GM23248 (cell line): ENCODE data around the gene PPP2R5D. TPM values are rescaled to one million over a fixed set of nuclear protein-coding genes. Genes with fewer than 3 reads are reported as not detected.

ENCODE experiments used
- DNase-seq: peaks from one replicate; pipeline ENCODE4 v3.0.0-alpha.2; 2015
- H2AFZ ChIP-seq: fragments of 200-600 bp; sonication (generic); 2 replicates; pipeline ENCODE4 v1.6.1; 2016; ENCODE audit warnings: antibody characterized with exemption
- H3F3A ChIP-seq: fragments of 200-600 bp; sonication (generic); 2 replicates; pipeline ENCODE4 v1.6.1; 2016; ENCODE audit warnings: mild to moderate bottlenecking, antibody characterized with exemption, mixed run types; ENCODE audit not compliant: insufficient read depth
- H3K27ac ChIP-seq: fragments of 200-600 bp; sonication (generic); 2 replicates; pipeline ENCODE4 v1.5.1; 2016; ENCODE audit warnings: mild to moderate bottlenecking
- H3K27me3 ChIP-seq: fragments of 200-600 bp; sonication (generic); replicated peaks from 2 replicates; pipeline ENCODE4 v1.6.1; 2016; ENCODE audit warnings: mild to moderate bottlenecking; ENCODE audit not compliant: insufficient read depth
- H3K36me3 ChIP-seq: fragments of 200-600 bp; sonication (generic); 2 replicates; pipeline ENCODE4 v1.6.1; 2016; ENCODE audit warnings: low read depth, mild to moderate bottlenecking
- H3K4me1 ChIP-seq: fragments of 200-600 bp; sonication (generic); 2 replicates; pipeline ENCODE4 v1.6.1; 2016; ENCODE audit warnings: mild to moderate bottlenecking; ENCODE audit not compliant: insufficient read depth
- H3K4me2 ChIP-seq: fragments of 200-600 bp; sonication (generic); one replicate; pipeline ENCODE4 v1.6.1; 2016; ENCODE audit warnings: mild to moderate bottlenecking; ENCODE audit not compliant: unreplicated experiment
- H3K4me3 ChIP-seq: fragments of 200-600 bp; sonication (generic); 2 replicates; pipeline ENCODE4 v1.5.1; 2016; ENCODE audit warnings: mild to moderate bottlenecking
- H3K79me2 ChIP-seq: fragments of 200-600 bp; sonication (generic); 2 replicates; pipeline ENCODE4 v1.6.1; 2016; ENCODE audit warnings: mild to moderate bottlenecking; ENCODE audit not compliant: insufficient read depth
- H3K9ac ChIP-seq: fragments of 200-600 bp; sonication (generic); 2 replicates; pipeline ENCODE4 v1.6.1; 2016; ENCODE audit warnings: mild to moderate bottlenecking
- H3K9me2 ChIP-seq: fragments of 200-600 bp; sonication (generic); 2 replicates; pipeline ENCODE4 v1.6.1; 2016; ENCODE audit warnings: mixed run types, mild to moderate bottlenecking, moderate library complexity; ENCODE audit not compliant: insufficient read depth
- H3K9me3 ChIP-seq: fragments of 200-600 bp; sonication (generic); one replicate; pipeline ENCODE4 v1.6.1; 2017; ENCODE audit warnings: low read depth
- H4K20me1 ChIP-seq: fragments of 200-600 bp; sonication (generic); 2 replicates; pipeline ENCODE4 v1.6.0; 2016; ENCODE audit not compliant: insufficient read depth
- EZH2 ChIP-seq: fragments of 200-600 bp; sonication (generic); IDR thresholded peaks from 2 replicates; pipeline ENCODE4 v1.6.1; 2018; ENCODE audit warnings: antibody characterized with exemption, mild to moderate bottlenecking; ENCODE audit not compliant: insufficient read depth, poor library complexity, severe bottlenecking
- EZH2phosphoT487 ChIP-seq: fragments of 200-600 bp; sonication (generic); IDR thresholded peaks from 2 replicates; pipeline ENCODE4 v1.6.1; 2018; ENCODE audit warnings: antibody characterized with exemption, moderate library complexity, mild to moderate bottlenecking, low read depth; ENCODE audit not compliant: insufficient read depth
- WGBS, 2 experiments: methylation state at CpG; one replicate each; pipeline ENCODE4 v1.1.6; 2015 to 2017; ENCODE audit warnings: low lambda C conversion rate in 2 of 2, low coverage in 1 of 2; ENCODE audit errors: missing lambda C conversion rate in 2 of 2; 5-methylcytosine and 5-hydroxymethylcytosine counted together
- in situ Hi-C: fragments of 300-500 bp; cut with MboI; formaldehyde crosslinking; loops from 2 replicates; pipeline ENCODE4 v1.15.0; 2020
- polyA plus RNA-seq: library from polyadenylated mRNA; unstranded; fragments of >200 nt; fragmentation: Nextera tagmentation; extraction: Ambion mirVana; gene quantifications from 2 replicates; pipeline ENCODE4 v1.2.1, GENCODE V29; 2016
- total RNA-seq: library from RNA; depleted of rRNA; stranded (reverse); fragments of >200 nt; shearing (Covaris generic); gene quantifications from 2 replicates; pipeline ENCODE4 v1.2.3, GENCODE V29; 2014; rRNA removed

PPP2R5D gene
- 39.1 and 42.7 TPM in 2 replicates for total RNA-seq
- 40.7 and 41.4 TPM in 2 replicates for polyA plus RNA-seq

DNA sequence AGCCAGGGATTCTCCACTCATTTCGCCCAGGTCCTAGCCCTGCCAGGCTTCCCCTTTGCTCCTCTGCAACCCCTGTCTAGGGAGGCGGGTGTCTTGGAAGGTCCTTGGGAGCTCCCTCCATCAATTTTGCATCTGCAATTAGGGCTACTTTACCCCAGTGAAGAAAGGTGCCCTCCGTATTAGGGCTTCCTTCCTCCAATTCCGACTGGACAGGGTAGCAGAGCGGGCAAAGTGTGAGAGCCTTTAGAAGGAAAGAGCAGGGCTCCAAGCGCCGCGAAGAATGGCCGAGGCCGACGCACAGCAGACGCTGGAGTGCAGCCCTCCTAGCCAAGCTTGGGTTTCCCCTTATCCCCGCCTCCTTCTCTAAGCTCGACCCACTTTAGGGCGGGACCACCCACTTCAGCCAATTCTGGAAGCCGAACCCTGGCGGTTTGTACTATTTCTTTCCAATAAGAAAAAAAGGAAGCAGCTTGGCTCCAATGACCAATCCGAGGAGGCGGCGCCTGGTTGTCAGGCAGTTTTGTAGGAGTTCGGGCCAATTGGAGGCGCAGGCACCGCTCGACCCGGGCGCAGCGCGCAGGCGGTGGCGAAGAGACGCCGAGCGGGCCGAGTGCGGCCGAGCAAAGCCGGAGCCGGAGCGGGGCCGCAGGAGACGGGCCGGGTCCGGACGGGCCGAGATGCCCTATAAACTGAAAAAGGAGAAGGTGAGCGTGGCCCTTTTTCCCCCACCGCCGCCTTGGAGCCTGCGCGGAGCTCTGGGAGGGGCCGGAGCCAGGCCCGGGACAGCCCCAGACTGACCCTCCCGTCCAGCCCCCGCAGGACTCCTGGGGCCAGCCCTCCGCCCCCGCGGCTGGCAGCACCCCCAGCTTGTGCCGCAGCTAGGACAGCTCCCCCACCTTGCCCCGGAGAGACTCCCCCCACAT, at the start of gene PPP2R5D:
TSS of gene PPP2R5D (plus strand) at position 570 of the 923 bp plus-strand sequence. CDS start at position 678, 108 bp downstream.
- in situ Hi-C loops = no loop called here
- no peaks in the 10 kb centered on the region; the same call in 1 of the 2 replicates for H3K36me3 ChIP-seq
- 1% methylated on average over 41 to 56 of the region's 59 CpGs for WGBS, 2 experiments
- TF ChIP-seq EZH2phosphoT487 = no peak
- TF ChIP-seq EZH2 = no peak
- peak within 1 kb of the TSS; percentile 60 for H3K27ac ChIP-seq
- H4K20me1 ChIP-seq = no peaks in the 10 kb centered on the region
- peak within 1 kb of the TSS; percentile 85 for H3K9ac ChIP-seq
- H3F3A ChIP-seq = peaks cover 15% of the 10 kb centered on the region
- H3K27me3 ChIP-seq = no peaks in the 10 kb centered on the region
- peak within 1 kb of the TSS; percentile 79 for H3K4me3 ChIP-seq
- H3K9me3 ChIP-seq = no peaks in the 10 kb centered on the region
- H3K4me2 ChIP-seq = peak within 1 kb of the TSS; percentile 89
- no peaks in the 10 kb centered on the region for H3K9me2 ChIP-seq
- peaks cover 25% of the 10 kb centered on the region for H3K4me1 ChIP-seq
- H3K79me2 ChIP-seq = peaks cover 43% of the 10 kb centered on the region
- DNase-seq = peak; percentile 100
- H2AFZ ChIP-seq = peak within 1 kb of the TSS; percentile 88

DNA sequence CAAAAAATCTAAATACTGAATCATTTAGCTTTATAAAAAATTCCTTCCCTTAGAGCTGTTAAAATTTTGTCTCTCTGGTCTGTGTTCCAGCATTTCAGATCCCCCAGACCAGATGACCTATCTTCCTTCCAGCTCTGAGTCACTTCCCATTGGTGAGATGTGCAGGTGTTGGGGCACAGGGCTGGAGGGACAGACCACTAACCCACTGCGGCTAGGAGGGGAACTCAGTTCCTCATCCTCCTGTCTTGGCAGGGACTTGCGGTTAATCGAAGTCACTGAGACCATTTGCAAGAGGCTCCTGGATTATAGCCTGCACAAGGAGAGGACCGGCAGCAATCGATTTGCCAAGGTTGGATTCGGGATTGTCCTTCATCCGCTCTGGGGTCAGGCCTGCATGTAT, 49.0 kb upstream of the PPP2R5D start:
- no peak overlapping the region for H3K27ac ChIP-seq
- no peaks in the 10 kb centered on the region for H3K27me3 ChIP-seq
- in situ Hi-C loops = no loop called here
- H3K9me3 ChIP-seq = no peaks in the 10 kb centered on the region
- no peak overlapping the region for H3K4me2 ChIP-seq
- WGBS, 2 experiments = 80 to 89% methylated on average over 7 of the region's 7 CpGs
- H3K9ac ChIP-seq = no peak overlapping the region
- H3K4me3 ChIP-seq = no peak overlapping the region
- peaks cover 8% of the 10 kb centered on the region; the same call in 1 of the 2 replicates for H3K4me1 ChIP-seq
- no peak overlapping the region for H2AFZ ChIP-seq
- H3K9me2 ChIP-seq = no peaks in the 10 kb centered on the region
- TF ChIP-seq EZH2phosphoT487 = no peak
- no peak for TF ChIP-seq EZH2
- H4K20me1 ChIP-seq = no peaks in the 10 kb centered on the region
- H3K79me2 ChIP-seq = peaks cover 63% of the 10 kb centered on the region
- peaks cover 12% of the 10 kb centered on the region; the same call in 1 of the 2 replicates for H3K36me3 ChIP-seq
- H3F3A ChIP-seq = peaks cover 16% of the 10 kb centered on the region
- no peak for DNase-seq

DNA sequence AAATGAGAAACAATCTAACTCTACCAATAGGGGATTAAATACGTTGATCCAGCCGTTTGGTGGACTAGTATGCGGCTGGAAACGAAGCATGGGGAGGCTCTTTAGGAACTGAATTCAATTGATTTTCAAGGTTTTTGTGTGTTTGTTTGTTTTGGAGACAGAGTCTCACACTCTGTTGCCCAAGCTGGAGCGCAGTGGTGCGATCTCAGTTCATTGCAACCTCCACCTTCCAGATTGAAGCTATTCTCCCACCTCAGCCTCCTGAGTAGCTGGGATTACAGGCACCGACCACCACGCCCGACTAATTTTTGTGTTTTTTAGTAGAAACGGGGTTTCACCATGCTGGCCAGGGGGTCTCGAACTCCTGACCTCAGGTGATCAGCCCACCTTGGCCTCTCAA, 48.0 kb upstream of the PPP2R5D start:
- H3F3A ChIP-seq = 0 out of 2 replicates have a peak, but pooled peaks cover 6% of the 10 kb centered on the region
- no peak overlapping the region for H3K27ac ChIP-seq
- in situ Hi-C loops = no loop called here
- DNase-seq = no peak
- H3K27me3 ChIP-seq = no peaks in the 10 kb centered on the region
- H3K36me3 ChIP-seq = peaks cover 12% of the 10 kb centered on the region; the same call in 1 of the 2 replicates
- H3K9me2 ChIP-seq = no peaks in the 10 kb centered on the region
- H2AFZ ChIP-seq = no peak overlapping the region
- no peak overlapping the region for H3K4me2 ChIP-seq
- H4K20me1 ChIP-seq = no peaks in the 10 kb centered on the region
- H3K9me3 ChIP-seq = no peaks in the 10 kb centered on the region
- peaks cover 53% of the 10 kb centered on the region for H3K79me2 ChIP-seq
- H3K4me1 ChIP-seq = no peaks in the 10 kb centered on the region
- WGBS, 2 experiments = 89 to 93% methylated on average over 11 of the region's 11 CpGs
- no peak for TF ChIP-seq EZH2
- no peak for TF ChIP-seq EZH2phosphoT487
- H3K4me3 ChIP-seq = no peak overlapping the region
- H3K9ac ChIP-seq = no peak overlapping the region

DNA sequence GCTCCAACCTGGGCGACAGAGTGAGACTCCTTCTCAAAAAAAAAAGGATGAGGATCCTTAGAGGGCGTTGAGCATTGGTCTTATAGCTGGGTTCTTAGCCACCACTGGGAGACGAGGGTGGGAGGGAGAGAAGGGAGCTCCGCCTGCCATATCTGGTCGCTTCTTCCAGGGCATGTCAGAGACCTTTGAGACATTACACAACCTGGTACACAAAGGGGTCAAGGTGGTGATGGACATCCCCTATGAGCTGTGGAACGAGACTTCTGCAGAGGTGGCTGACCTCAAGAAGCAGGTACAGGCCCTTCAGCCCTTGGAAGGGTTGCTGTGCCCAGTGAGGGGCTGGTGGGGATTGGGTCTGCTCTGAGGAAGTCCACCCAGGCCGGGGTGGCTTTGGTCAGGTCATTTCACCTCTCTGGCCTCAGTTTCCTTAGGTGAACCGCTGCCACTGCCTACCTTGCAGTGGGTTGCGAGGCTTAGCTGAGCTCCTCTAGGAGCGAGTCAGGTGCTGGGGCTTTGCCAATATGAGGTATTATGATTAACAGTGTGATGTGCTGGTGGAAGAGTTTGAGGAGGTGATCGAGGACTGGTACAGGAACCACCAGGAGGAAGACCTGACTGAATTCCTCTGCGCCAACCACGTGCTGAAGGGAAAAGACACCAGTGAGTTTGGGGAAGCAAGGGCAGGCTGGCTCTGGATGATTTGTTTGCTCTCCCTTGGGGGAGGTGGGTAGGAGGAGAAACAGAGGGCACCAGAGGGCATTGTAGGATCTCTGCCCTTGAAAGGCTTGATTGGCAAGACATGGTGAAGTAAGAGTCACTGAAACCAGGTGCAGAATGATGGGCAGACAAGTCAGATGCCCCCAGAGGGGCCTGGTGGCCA, 46.6 kb upstream of the PPP2R5D start:
- Histone ChIP-seq H3K27ac (no peak overlapping the region), H3K79me2 (peaks cover 39% of the 10 kb centered on the region), H3K9me3 (no peaks in the 10 kb centered on the region), H3F3A (no peaks in the 10 kb centered on the region), H2AFZ (no peak overlapping the region), H3K4me2 (no peak overlapping the region), H3K36me3 (peaks cover 12% of the 10 kb centered on the region; the same call in 1 of the 2 replicates), H3K4me1 (no peaks in the 10 kb centered on the region), H3K9me2 (no peaks in the 10 kb centered on the region), H3K9ac (no peak overlapping the region), H4K20me1 (no peaks in the 10 kb centered on the region), H3K27me3 (no peaks in the 10 kb centered on the region), H3K4me3 (no peak overlapping the region)
- 89% methylated on average over 12 to 13 of the region's 13 CpGs for WGBS, 2 experiments
- TF ChIP-seq EZH2 (no peak), EZH2phosphoT487 (no peak)
- in situ Hi-C loops = no loop called here
- peak; percentile 19 for DNase-seq
